ENCODE results near the gene APOE. TPM values are rescaled to one million over a fixed set of nuclear protein-coding genes. Genes with fewer than 3 reads are reported as not detected.

The APOE gene
- total and polyA plus RNA-seq, 2 of the 8 experiments (the other 6 are each of a cell fraction or from before 2014, with no cell fraction given): 629 to 1,258 TPM

- Histone ChIP-seq H3K79me2 (ENCODE audit: control insufficient read depth in 1 of 2, insufficient read depth in 2 of 2, low read length in 2 of 2) (peaks cover 7 to 35% of the 10 kb centered on the region in 2 experiments), H3K9me3 (ENCODE audit: insufficient read depth in 2 of 2, low read depth in 1 of 2, low read length in 1 of 2) (no peaks in the 10 kb centered on the region), H4K20me1 (replicated peaks in 1 of 2; ENCODE audit: control insufficient read depth in 1 of 2, insufficient read depth in 2 of 2, low read length in 2 of 2) (peaks cover 11 to 17% of the 10 kb centered on the region in 2 experiments), H3K79me1 (ENCODE audit: low read depth, low read length) (peaks cover 23% of the 10 kb centered on the region), H2AFZ (ENCODE audit: low read length) (no peak overlapping the region), H2BK12ac (ENCODE audit: low read depth, low read length) (no peak overlapping the region), H4K8ac (ENCODE audit: extremely low read depth, insufficient read depth, low read length) (peak overlapping the region; percentile 16; the same call in 1 of the 2 replicates), H3K36me3 (ENCODE audit: control insufficient read depth in 2 of 4, insufficient read depth in 4 of 4, low read length in 3 of 4) (peaks cover 28 to 57% (median 36%) of the 10 kb centered on the region in 4 experiments), H2AK5ac (ENCODE audit: low read depth, low read length) (no peak overlapping the region), H3K4me1 (replicated peaks in 1 of 4; ENCODE audit: control insufficient read depth in 3 of 4, insufficient read depth in 4 of 4, low read length in 3 of 4) (peaks cover 5 to 8% (median 7%) of the 10 kb centered on the region in 4 experiments), H2BK20ac (ENCODE audit: low read length) (no peak overlapping the region; the same call in 1 of the 2 replicates), H3K56ac (replicated peaks; ENCODE audit: insufficient read length, low read depth, low read length) (no peak overlapping the region), H3K4me3 (ENCODE audit: extremely low read depth in 1 of 4, insufficient read depth in 2 of 4, low read depth in 3 of 4, low read length in 4 of 4) (peak overlapping the region; percentile 28 to 58 (median 48); a peak in 7 of 8 replicates), H2BK5ac (ENCODE audit: low read depth, low read length) (peak overlapping the region; percentile 71), H3K27me3 (replicated peaks in 1 of 4; ENCODE audit: control insufficient read depth in 3 of 4, extremely low read depth in 1 of 4, insufficient read depth in 3 of 4, low read length in 3 of 4) (no peaks in the 10 kb centered on the region), H4K91ac (replicated peaks; ENCODE audit: insufficient read length, low read length) (no peak overlapping the region), H2BK15ac (ENCODE audit: low read length) (no peak overlapping the region), H3K9ac (replicated peaks in 1 of 4; ENCODE audit: extremely low read depth in 1 of 4, low read depth in 3 of 4, low read length in 3 of 4) (peak overlapping the region in 3 of 4 experiments; percentile 53 to 83 (median 62); a peak in 5 of 7 replicates), H3K4me2 (ENCODE audit: insufficient read depth in 1 of 2, low read depth in 2 of 2, low read length in 2 of 2) (peak overlapping the region; percentile 70 to 96), H3K4ac (replicated peaks; ENCODE audit: insufficient read length, low read depth, low read length) (no peak overlapping the region), H3K27ac (ENCODE audit: low read depth, low read length) (peak overlapping the region; percentile 74; the same call in 1 of the 2 replicates), H3K23ac (ENCODE audit: insufficient read length) (no peak overlapping the region), H3K18ac (ENCODE audit: extremely low read depth, low read length) (peak overlapping the region; percentile 73; the same call in 1 of the 2 replicates), H4K5ac (ENCODE audit: insufficient read length, low read depth, low read length) (peak overlapping the region; percentile 0), H3K23me2 (ENCODE audit: low read depth, low read length) (peaks cover 17% of the 10 kb centered on the region), H2BK120ac (replicated peaks; ENCODE audit: low read depth, low read length) (no peak overlapping the region), H3K14ac (ENCODE audit: insufficient read length) (no peak overlapping the region)
- peak; percentile 97 for FAIRE-seq
- DNase-seq (ENCODE audit: low read depth in 1 of 2, low spot score in 2 of 2): peak; percentile 99
- POLR2A ChIA-PET (ENCODE audit: partially characterized antibody): interaction anchor here (0.6 to 9.8 kb wide), 24 partner anchors 8 to 795 kb away, joined by 3 to 247 read pairs (median 4); partner anchors contain the start of genes APOE, CLASRP, NECTIN2 and PPP1R37
- WGBS, 2 experiments (ENCODE audit: extremely low coverage in 1 of 2, insufficient coverage in 1 of 2, insufficient read length in 1 of 2, insufficient replicate concordance in 2 of 2, low coverage in 1 of 2, low lambda C conversion rate in 2 of 2, missing lambda C conversion rate in 1 of 2): 1% methylated on average over 37 of the region's 40 CpGs; no CpG with 5 or more reads in 1 of the 2 experiments
- CTCF ChIA-PET (ENCODE audit: partially characterized antibody): interaction anchor here (0.6 to 1.1 kb wide), 4 partner anchors 9 to 166 kb away, joined by 3 to 6 read pairs (median 4); no protein-coding TSS in a partner anchor
- TF ChIP-seq HDAC2 (IDR thresholded peaks at IDR 0.05; ENCODE audit: borderline replicate concordance in 1 of 2, low read depth in 2 of 2, low read length in 2 of 2) (peak in 1 of 2 experiments; percentile 84; a peak in 1 of 4 replicates), POU5F1 (IDR thresholded peaks at IDR 0.05; ENCODE audit: low read depth, low read length) (no peak), SIX5 (IDR thresholded peaks at IDR 0.05; ENCODE audit: low read depth, low read length) (0 out of 2 replicates have a peak, but pooled peaks have one; percentile 4), TAF7 (optimal IDR thresholded peaks at IDR 0.05; ENCODE audit: borderline replicate concordance, low read depth, low read length) (no peak), NANOG (IDR thresholded peaks at IDR 0.05; ENCODE audit: insufficient read depth, low read depth, low read length, poor library complexity, severe bottlenecking) (peak; percentile 20), POLR2A (IDR thresholded peaks at IDR 0.05; ENCODE audit: control extremely low read depth in 1 of 2, low read depth in 2 of 2, low read length in 2 of 2) (peak; percentile 83 to 92), MAX (IDR thresholded peaks at IDR 0.05) (peak; percentile 8; the same call in 1 of the 2 replicates), KDM1A (IDR thresholded peaks at IDR 0.05; ENCODE audit: borderline replicate concordance, low read length) (no peak), TCF12 (IDR thresholded peaks at IDR 0.05; ENCODE audit: low read depth, low read length) (0 out of 2 replicates have a peak, but pooled peaks have one; percentile 14)
These were observed 15.1 kb upstream of the APOE start for GRCh38 chr19:44890366-44891015.

Data from H1 (cell line).